GM18858 (cell line): Measurements from ENCODE around the gene PABPC3.

ENCODE experiments used
- ATAC-seq: cut with Tn5 transposase; IDR thresholded peaks from one replicate; pipeline ENCODE4 v1.9.1; 2021; ENCODE audit not compliant: unreplicated experiment

Gene PABPC3

DNA sequence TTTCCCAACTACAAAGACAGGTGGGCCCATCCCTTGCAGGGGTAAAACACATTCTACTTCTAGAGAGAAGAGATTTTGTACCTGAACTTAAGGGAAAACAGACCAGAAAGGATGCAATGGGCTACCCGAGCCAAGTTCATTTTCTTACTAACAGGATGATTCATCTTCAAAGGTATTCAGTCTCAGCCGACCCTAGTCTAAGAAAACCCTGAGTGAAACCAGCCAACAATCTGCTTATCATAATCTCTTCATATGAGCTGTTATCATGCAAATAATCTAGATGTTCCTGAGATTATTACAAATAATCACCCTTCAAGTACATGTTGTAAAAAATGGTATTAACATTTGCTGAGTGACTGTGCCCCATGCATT is 15.6 kb downstream of the PABPC3 start:
- ATAC-seq = no peak

DNA sequence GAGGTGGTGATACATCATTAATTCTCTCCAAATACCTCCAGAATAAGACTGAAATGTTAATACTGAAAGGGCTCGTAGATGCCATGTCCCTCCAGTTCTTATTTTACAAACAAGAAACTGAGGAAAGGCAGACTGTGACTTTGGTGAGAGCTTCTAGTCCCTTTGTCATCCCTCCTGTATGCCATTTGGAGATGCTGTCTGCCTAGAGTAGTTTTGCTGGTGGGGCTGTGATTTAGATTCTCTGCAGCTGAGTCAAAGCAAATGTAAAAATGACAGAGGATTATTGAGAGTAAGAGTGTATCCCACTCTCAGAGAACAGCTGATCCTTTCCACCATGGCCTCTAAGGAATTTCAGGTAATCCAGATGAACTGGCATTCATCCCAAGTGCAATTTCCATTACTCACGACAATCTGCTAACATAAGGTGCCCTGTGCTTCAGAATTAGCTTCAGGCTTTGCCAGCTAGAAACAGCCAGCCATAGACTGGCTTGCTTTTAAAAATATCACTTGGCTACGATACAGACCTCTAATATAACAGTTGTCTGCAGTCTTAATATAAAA is 16.8 kb downstream of the PABPC3 start:
- no peak for ATAC-seq

DNA sequence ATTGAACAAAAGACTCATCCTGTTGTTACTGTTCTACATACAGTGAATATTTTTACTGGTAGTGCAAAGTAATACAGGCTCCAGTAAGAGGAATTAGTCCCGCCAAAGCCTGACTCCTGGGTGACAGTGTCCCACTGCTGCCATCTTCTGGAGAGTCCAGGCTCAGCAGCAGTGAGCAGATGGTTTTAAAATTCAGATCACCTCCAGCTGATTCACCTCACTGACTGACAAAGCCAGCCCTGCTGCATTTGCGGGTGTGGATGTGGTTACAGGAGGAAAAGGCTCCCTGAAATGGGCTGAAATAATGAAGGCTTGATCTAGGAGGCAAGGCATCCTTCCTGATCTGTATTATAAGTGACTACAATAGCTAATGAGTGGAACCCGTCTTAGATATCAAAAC is 18.3 kb downstream of the PABPC3 start:
- peak; percentile 80 for ATAC-seq

DNA sequence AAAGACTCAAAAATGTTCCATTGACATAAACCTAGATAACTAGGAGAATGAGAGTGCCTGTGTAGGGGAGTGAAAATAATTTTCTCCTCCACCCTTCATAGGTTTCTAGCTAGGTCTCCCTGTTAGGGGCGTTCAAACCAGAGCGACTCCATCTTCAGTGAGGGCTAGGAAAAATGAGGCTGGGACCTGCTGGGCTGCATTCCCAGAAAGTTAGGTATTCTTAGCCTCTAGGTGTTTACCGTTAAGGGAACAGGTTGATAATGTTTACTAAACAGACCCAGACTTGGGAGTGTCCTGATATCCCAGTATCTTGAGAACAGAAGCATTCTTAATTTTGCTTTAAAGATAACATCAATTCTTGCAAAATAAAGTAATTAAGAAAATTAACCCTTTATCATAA is 20.1 kb downstream of the PABPC3 start:
- ATAC-seq = no peak

DNA sequence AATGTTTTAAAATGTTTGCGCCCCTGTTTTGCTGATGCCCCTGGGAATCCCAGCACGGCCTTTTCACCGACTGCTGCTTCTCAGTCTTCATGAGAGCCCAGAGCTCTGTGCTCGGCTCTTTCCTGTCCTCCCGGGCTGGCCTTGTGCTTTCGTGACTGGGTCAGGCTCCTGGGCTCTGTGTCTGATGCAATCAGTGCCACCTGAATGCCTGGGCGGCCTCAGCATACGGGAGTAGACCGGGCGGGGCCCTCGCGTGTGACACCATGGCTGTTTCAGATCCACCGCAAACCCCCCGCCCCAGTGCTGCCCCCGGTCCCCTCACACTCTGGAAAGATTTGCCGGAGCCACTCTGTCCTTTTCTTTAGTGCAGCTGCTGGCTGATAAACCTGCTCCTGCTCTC is 21.4 kb downstream of the PABPC3 start:
- ATAC-seq = no peak

DNA sequence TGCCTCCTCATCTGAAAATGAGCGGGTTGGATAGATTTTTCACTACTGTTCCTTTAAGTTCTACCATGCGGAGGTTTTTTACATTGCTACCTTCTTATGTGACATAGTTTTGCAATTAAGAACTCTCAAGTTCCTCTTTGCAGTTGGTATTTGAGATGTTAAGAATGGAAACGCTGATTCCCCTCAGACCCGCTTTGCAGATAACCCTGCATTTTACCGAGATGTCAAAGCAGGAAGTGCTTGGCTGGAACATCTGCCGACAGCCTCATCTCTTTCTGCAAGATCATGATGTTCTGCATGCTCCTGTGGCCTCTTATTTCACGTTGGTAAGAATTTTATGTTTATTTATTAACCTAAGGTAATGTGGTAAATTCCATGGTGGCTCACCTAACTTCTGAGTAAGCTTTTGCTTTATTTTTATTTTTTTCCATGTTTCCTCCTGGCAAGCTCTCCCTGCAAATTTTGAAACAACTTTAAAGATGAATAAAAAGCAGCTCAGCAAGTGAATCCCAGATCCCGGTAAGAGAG is 22.5 kb downstream of the PABPC3 start:
- no peak for ATAC-seq

DNA sequence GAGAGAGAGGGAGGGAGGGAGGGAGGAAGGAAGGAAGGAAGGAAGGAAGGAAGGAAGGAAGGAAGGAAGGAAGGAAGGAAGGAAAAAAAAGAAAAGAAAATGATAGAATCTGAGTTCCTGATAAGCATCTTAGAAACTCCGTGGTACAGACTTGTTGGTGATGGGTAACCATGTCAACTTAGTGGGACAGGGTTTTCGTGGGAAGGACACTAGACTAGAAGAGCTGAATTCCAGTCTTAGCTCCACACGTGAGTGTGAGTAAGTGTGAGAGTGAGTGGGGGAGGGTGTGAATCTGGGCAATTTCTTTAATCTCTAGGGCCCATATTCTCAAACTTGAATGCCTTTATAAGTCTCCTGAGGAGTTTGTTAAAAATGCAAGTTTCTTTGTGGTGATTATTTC is 35.0 kb downstream of the PABPC3 start:
- ATAC-seq = no peak

DNA sequence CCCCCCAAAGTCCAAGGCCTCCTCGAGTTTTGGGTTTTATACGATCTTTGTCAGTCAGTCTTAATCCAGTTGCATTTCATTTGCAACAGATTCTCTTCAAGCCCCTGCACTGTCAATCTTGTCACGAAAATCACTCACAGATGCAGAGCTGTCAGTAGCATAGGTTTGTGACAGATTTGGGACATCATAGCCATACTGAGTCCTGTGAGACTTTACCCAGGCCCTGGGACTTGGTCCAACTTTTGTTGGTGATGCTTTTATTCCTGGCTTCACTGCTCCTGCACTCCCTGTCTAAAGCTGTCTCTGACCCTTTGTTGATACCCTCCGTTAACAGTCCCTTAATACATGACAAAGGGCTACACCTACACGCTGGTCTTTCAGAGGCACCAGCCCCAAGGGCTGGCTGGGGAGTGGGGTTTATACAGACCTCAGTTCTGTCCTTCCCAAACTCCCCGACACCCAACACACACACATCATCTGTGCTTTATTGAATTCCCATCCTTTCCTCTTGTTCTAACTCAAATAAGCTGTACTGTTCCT is 36.0 kb downstream of the PABPC3 start:
- ATAC-seq = no peak

DNA sequence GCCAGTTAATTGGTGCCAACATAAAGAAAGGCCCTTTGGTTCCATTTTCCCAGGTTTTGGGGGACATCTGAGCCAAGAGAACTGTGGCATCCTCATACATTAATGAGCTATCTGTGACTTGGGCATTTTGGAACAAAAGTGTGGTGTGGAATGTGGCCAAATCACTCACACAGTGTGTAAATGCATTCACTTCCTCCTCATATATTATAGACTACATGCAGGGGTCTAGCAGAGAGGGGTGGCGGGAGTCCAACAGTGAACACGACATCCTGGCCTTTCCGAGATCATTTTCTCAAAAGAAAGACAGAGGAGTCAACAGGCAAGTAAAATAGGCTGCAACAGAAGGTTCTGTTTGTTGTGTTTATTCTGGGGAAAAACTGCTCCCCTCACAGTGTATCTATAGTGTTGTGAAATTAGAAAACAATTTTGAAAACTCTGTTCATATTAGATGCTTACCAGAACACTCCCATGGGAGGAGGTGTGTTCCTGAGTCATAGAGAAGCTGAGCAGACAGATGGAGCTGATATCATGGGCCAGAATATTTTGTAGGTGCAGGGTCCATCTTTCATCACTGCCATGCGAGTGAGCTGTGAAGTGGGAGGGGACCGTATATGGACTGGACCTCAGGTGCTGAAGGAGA is 36.9 kb downstream of the PABPC3 start:
- ATAC-seq = no peak

DNA sequence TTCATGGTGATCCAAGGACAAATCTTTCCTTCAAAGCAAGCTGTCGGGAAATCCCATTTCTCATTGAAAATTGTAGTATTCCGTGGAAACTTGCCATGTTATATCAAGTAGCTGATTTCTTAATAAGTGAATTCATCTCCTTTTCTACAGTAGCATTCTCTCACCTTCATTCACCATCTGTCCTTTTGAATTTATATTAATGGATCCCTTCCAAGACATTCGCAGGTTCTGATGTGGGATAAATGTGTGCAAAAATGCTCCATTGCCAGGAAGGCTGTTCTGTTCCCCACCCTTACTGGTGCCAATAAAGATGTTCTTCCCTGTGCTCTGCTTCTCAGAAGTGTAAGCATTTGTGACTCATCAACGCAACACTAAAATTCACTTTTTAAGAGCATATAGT is 40.0 kb downstream of the PABPC3 start:
- no peak for ATAC-seq

DNA sequence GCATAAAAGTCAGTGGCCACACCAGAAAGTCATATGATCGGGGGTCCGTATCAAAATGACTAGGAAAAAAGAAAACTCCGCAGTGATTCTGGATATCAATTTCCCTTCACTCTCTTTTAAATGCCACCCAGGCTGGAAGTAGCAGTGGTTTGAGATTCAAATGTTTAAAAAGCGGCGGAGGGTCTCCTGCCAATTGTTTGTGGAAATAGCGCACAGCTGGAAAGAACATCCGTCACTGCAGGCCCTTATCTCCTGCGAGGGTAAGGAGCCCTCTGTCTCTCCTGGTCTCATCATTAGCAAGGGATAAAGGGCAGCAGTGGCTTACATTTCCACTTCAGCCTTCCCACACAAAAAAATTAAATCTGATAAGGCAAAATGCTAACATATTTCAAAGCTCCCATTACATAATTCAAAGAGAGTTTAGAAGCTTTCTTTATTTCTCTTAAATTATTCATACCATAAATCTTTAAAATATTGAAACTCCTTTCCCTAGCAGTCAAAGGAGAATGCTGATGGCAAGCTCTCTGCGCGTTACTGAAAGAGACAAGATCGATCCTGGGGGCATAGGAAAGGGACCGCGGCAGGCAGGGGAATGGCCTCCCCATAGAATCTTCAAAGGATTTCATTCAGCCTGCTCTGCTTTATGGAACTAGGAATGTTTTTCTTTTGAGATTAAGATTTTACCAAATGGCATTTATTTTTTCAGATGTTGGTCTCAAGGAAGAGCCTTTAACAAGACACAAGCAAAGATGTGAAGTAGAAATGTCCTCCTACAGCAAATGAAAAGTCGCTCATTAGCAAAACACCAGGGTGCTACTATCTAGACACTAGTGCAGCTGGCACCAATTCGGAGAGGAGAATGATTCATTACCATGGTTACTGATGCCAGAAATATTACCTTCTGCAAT is 41.2 kb downstream of the PABPC3 start:
- ATAC-seq = no peak

DNA sequence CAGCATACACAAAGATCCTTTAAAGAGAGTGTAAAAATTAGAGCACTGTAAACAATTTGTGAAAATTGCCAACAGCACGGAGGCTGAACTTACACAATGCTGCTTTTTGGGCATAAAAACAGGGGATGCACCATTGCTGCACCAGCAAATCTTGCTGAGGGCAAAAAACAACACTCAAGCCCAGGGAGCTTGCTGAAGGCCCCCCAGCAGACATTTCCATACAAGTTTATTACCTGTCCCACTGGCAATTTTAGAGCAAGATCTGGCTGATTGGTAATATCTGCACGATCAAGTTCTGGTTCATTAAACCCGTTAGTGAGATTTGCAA is 41.8 kb downstream of the PABPC3 start:
- ATAC-seq = no peak

DNA sequence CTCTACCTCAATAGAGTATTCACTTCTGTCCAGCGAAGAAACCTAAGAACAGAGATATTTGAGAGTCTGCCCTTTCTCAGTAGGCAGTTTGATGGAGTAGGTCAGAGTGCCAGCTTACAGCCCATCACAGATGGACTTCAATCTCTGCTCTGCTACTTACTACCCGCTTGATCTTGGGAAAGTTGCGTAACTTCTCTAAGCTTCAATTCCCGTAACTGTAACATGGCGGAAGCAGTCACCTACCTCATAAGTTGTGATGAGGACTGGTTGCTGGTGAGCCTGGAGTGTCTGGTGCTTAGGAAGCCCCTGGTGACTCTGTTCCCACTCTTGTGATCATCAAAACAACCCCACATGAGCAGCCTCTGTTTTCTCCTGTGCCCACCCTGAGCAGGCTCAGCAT is 45.1 kb downstream of the PABPC3 start:
- no peak for ATAC-seq

DNA sequence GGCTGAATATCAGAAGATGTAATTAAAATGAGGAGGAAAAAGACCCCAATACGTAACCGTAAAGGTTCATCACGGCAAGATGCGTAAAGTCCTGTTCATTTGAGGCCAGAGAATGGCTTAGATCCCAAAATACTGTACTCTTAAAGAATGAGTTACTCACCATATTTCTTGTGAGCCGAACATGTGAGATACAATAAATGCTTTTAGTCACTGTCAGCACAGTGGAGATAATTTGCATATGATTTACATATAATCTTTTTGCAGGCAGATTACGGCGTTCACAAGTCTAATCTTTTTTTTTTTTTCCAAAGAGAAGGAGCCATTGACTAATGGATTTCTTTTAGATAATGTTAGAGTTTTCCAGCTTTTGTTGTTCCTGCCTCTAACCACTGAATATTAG is 47.8 kb downstream of the PABPC3 start:
- no peak for ATAC-seq

DNA sequence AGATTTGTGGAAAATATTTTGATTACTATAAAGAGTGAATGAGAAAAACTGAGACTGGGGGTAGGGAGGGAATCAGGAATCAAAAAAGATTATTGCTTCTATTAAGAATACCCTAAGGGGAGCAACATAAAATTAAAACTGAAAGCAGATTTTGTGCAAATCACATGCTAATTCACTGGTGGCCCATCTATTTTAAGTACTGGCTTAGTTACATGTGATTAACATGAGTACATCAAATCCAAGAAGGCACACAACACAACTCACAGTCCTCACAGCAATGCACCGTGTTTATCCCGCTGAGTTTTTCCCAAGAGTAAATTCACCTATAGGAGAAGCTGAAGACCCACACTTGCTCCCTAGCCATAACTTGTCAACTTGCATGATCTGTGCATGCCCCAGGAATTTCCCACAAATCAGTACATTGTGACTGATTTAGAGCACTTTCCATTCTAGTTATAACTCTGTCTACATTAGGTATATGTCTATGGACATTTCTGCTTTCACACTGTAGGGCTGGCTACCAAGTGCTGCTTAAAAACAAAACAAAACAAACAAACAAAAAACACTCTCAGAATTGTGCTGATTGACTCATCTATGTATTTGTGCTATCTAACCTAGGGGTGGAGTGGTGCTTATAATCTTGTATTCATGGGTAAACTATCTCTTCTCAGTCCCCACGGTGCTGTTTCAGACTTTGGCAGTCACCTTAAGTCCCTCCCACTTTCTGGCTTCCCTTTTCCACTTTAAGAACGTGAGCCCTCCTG is 51.9 kb downstream of the PABPC3 start:
- peak; percentile 93 for ATAC-seq

DNA sequence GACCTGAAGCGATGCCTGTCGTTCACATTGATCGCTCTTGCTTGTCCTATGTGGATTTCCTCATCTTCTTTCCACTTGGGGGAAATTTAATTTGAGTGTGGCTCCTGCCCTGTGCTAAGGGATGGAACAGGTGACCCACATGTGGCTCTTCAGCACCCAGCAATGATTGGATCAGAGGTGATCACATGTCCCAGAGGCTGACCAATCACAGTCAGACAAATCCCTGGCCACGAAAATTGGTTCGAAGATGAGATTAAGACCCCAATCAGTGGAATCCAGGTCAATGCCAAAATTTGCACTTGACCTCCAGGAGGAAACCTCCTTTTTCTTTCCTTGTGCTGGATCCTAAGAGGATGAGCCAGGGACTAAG is 52.5 kb downstream of the PABPC3 start:
- ATAC-seq = no peak
